GM12878 (cell line): ENCODE results near the gene NPAS1. TPM values are rescaled to one million over a fixed set of nuclear protein-coding genes. Genes with fewer than 3 reads are reported as not detected.

Source experiments
- HSF1 ChIP-seq: fragments of 150-350 bp; IDR thresholded peaks from 2 replicates; pipeline ENCODE4 v1.6.1; 2014; ENCODE audit warnings: mild to moderate bottlenecking, low read depth, low read length
- PBX3 ChIP-seq: IDR thresholded peaks from 2 replicates; pipeline ENCODE4 v1.6.1; 2011; ENCODE audit warnings: mild to moderate bottlenecking, low read depth, low read length, moderate library complexity; ENCODE audit not compliant: insufficient replicate concordance
- ZBTB40 ChIP-seq: fragments of 450-650 bp; IDR thresholded peaks from 2 replicates; pipeline ENCODE4 v1.6.1; 2016; ENCODE audit warnings: mild to moderate bottlenecking, moderate library complexity, borderline replicate concordance
- polyA plus RNA-seq, 11 experiments: library from polyadenylated mRNA; depleted of rRNA in 4 of 11; unstranded in 6 of 11; stranded (reverse) in 5 of 11; fragments of >200 nt; fragmentation: Nextera tagmentation in 4 of 11; fragmentation: Illumina TruSeq in 1 of 11; extraction: Ambion mirVana in 4 of 11; extraction: Trizol in 1 of 11; gene quantifications; 1 replicate in 1 of 11; 2 replicates in 10 of 11; pipeline versions ENCODE4 v1.2.1 to v1.2.3, GENCODE V29; 2011 to 2016; ENCODE audit warnings: inconsistent platforms in 2 of 11, missing spikeins in 2 of 11, low read depth in 1 of 11
- total RNA-seq, 4 experiments: library from RNA; depleted of rRNA in 3 of 4; stranded (reverse); fragments of >200 nt in 3 of 4; fragmentation: Illumina TruSeq in 1 of 4; extraction: Trizol in 1 of 4; gene quantifications; 2 replicates each; pipeline versions ENCODE4 v1.2.1 to v1.2.3, GENCODE V29; 2013 to 2021
- TF ChIP-seq, protein P1 (sequence below): fragments of 450-650 bp; IDR thresholded peaks from 2 replicates; pipeline ENCODE4 v1.6.1; 2016; ENCODE audit warnings: mild to moderate bottlenecking

The NPAS1 gene
- total and polyA plus RNA-seq, 10 of the 15 experiments (the other 5 are each of a cell fraction or from before 2014, with no cell fraction given), result 0.14 to 0.72 (median 0.28) TPM; not detected in 3

- TF ChIP-seq ZBTB40, result no peak
- no peak for TF ChIP-seq HSF1
- TF ChIP-seq PBX3, result no peak
- TF ChIP-seq, protein P1, sequence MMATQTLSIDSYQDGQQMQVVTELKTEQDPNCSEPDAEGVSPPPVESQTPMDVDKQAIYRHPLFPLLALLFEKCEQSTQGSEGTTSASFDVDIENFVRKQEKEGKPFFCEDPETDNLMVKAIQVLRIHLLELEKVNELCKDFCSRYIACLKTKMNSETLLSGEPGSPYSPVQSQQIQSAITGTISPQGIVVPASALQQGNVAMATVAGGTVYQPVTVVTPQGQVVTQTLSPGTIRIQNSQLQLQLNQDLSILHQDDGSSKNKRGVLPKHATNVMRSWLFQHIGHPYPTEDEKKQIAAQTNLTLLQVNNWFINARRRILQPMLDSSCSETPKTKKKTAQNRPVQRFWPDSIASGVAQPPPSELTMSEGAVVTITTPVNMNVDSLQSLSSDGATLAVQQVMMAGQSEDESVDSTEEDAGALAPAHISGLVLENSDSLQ, result no peak
Measured at GRCh38 chr19:47066376-47067214, 47.0 kb downstream of the NPAS1 start (continued).
